Hindlimb muscle (tissue), 1 donor: ENCODE data around the gene CYP46A1. TPM values are rescaled to one million over a fixed set of nuclear protein-coding genes. Genes with fewer than 3 reads are reported as not detected.

Experiments
- DNase-seq: peaks from one replicate; pipeline ENCODE4 v3.0.0-alpha.2; 2013
- polyA plus RNA-seq: library from polyadenylated mRNA; unstranded; fragments of 120-200 nt; gene quantifications from one replicate; pipeline ENCODE4 v1.2.1, GENCODE V29; 2013; ENCODE audit not compliant: insufficient read length

CYP46A1 gene
- polyA plus RNA-seq, 1 donor, result 4.8 TPM

DNA sequence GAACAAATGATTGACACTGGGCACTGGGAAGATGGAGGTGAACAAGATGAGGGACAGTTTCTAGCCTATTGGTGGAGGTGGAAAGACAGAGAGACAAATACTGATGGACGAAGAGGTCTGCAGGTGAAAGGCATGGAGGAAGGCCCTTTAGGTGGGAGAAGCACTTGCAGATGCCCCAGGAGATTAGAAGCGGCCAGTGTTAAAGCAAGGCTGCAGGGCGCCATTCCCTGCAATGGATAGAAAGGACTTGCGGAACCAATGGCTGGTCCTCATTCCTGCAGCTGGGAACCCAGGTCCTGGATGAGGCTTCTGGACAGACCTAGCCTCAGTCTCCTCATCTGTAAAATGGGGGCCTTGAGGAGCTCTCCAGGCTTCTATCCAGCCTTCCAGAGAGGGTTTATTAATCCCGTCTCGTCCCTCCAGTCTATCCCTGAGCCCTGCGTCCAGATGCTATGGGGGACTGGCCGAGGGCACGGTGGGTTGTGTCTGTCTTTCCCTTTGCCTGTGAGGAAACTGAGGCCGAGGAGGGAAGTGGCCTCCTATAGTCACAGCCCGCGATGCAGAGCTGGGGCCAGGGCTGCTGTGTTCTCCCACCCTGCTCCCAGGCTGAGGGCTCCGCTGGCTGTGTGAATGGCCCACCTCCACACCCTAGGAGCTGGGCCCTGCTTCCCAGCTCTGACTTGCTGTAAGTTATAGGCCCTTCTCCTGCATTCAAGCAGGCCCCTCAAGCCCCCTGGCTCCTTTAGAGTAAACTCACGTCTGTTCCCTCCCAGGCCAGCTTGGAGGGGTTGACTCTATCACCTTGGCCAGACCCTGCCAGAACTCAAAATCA is 33.0 kb downstream of the CYP46A1 start:
- no peak for DNase-seq

- DNase-seq, result no peak
Observed at GRCh38 chr14:99717682-99718013, 33.5 kb downstream of the CYP46A1 start.

- DNase-seq, result no peak
Observed at GRCh38 chr14:99718031-99718810, 34.1 kb downstream of the CYP46A1 start.

- DNase-seq, result no peak
Observed at GRCh38 chr14:99718811-99719192, 34.7 kb downstream of the CYP46A1 start.

- DNase-seq, result no peak
Observed at GRCh38 chr14:99720941-99721791, 37.1 kb downstream of the CYP46A1 start.

DNA sequence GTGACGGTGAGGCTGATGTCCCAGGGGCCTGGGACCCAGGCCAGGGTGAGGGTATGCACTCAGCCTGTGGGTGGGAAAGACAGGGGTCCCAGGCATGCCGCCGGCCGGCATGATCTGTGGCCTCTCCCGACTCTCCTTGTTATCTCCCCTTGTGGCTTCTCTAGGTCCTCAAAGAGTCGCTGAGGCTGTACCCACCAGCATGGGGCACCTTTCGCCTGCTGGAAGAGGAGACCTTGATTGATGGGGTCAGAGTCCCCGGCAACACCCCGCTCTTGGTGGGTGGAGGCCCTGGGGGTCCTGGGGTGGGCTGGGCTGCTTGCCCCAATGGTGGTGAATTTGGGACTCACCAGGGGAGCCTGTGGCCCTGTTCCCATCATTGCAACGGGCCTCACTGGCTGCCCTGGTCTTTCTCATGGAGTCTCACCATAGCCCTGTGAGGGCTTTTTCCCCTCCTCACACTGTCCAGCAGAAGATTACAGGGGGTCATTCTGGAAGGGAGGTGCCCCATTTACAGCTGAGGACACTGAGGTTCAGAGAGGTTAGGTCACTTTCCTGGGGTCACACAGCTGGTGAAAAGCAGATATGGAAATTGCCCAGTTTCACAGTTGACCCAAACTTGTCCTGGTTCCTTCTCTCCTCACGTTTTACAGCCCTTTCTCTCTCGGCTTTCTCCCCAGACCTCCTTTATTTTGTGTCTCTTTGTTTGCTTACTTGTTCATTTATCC is 37.9 kb downstream of the CYP46A1 start:
- no peak for DNase-seq

DNA sequence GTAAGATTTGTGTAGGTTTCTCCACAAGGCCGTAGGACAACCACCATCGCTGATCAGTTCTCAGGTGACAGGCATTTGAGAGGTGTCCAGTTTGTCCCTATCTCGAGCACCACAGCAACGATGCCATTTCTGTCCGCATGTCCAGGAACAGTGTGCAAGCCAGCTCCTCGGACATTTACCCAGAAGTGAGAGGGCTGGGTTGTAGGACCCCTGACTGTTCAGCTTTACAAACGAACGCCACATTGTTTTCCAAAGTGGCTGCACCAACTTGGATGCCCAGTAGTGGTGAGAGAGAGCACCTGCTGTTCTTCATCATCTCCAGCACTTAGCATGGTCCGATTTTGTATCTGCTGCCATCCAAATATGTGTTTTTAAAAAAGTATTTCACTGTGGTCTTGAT is 38.6 kb downstream of the CYP46A1 start:
- DNase-seq, result no peak

- no peak for DNase-seq
Observed at GRCh38 chr14:99724196-99724891, 40.2 kb downstream of the CYP46A1 start.

DNA sequence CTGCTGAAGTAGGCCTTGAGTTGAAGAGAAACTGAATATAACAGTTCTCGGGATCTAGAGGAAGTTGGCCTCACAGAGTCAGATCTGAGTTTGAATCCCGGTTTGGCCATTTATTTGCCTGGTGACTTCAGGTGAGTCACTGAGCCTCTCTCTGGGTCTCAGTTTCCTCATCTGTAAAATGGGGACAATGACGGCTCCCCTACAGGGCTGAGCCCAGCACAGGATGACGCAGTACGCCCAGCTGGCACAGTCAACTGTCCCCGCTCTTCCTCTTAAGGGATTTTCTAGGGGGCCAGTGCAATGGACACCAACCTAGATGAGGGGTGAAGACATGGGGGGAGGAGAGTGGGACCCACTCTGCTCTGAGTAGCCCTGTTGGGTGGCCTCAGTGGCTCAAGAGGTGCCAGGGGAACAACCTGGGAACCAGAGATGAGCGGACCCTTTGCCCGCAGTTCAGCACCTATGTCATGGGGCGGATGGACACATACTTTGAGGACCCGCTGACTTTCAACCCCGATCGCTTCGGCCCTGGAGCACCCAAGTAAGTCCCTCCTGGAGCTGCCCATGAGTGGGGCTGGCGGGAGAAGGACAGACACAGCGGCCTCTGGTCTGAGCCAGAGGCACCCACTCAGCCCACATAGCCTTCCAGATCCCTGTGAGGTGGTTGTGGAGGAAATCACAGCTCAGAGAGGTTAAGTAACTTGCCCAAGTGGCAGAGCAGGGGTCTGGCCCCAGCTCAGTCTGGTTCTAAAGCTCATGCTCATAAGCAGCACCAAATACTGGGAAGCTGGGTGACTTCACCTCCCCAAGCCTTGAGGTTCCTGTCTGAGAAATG is 41.1 kb downstream of the CYP46A1 start:
- DNase-seq, result no peak

- DNase-seq, result no peak
Observed at GRCh38 chr14:99725774-99726537, 41.9 kb downstream of the CYP46A1 start.

DNA sequence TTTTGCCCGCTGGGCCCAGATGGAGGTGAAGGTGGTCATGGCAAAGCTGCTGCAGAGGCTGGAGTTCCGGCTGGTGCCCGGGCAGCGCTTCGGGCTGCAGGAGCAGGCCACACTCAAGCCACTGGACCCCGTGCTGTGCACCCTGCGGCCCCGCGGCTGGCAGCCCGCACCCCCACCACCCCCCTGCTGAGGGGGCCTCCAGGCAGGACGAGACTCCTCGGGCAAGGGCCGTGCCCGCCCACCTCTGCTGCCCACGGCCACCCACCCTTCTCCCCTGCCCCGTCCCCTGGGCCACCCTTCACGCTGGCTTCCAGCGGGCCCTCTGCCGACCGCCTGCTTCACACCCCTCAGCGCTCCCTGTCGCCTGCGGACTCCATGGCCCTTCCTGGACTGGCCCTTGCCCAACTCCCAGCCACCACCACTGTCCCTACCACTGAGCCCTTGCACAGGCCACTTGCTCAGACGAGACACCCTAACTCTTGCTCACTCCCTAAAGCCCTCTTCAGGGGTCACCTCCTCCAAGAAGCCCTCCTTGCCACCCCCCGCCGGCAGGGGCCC is 42.5 kb downstream of the CYP46A1 start:
- DNase-seq, result no peak

DNA sequence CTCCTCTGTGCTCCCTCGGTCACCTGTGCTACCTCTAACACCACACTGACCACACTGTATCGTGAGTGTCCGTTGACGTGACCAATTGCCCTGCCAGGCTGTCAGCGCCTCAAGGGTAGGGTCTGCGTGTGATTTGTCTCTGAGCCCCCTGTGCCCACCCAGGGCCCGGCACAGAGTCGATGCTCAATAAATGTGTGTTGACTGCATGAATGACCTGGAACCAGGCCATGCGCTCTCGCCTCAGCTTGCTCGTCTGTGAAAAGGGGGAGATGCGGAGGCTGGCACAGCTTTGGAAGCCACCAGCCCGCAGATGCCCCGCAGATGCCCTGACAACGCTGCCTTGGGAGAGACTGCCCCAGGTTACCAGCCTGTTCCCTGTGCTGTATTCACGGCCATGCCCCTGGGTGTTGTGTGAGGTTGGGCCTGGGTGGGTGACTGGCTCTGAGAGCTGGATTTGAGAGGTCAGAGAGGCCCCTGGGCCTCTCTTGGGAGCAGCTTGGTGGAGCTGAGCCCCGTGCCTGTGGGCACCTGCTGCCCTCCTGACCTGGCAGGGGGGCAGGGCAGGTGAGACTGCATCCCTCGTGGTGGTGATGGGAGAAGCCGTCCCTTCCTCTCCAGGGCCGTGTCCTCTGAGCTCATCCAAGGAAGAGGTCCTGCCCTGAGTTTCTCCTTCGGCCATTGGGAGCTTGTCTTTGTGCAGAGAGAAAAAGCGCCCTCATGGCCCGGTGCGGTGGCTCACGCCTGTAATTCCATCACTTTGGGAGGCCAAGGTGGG is 43.2 kb downstream of the CYP46A1 start:
- DNase-seq, result no peak

- no peak for DNase-seq
Observed at GRCh38 chr14:99728231-99728920, 44.3 kb downstream of the CYP46A1 start.

DNA sequence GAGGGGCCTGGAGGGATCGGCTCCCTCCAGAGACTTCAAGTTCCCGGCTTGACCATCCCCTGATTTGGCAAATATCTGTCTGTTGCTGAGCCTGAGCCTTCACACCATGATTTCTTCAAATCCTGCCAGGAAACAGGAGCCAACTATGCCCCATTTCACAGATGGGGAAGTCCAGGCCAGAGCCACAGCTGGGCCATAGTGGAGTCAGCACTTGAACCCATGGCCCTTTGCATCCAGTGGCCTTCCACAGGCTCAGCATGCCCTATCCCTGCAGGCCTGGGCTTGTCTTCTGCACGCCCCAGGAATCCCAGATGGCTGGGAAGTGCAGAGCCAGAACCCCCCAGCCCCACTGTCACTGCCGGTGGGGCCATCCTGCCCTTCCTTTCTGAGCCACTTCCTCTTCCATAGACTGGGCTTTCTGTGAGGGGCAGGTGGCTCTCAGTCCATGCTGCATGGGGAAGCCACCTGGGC is 44.9 kb downstream of the CYP46A1 start:
- DNase-seq, result no peak

- peak; percentile 81 for DNase-seq
Observed at GRCh38 chr14:99729991-99730875, 46.1 kb downstream of the CYP46A1 start.

DNA sequence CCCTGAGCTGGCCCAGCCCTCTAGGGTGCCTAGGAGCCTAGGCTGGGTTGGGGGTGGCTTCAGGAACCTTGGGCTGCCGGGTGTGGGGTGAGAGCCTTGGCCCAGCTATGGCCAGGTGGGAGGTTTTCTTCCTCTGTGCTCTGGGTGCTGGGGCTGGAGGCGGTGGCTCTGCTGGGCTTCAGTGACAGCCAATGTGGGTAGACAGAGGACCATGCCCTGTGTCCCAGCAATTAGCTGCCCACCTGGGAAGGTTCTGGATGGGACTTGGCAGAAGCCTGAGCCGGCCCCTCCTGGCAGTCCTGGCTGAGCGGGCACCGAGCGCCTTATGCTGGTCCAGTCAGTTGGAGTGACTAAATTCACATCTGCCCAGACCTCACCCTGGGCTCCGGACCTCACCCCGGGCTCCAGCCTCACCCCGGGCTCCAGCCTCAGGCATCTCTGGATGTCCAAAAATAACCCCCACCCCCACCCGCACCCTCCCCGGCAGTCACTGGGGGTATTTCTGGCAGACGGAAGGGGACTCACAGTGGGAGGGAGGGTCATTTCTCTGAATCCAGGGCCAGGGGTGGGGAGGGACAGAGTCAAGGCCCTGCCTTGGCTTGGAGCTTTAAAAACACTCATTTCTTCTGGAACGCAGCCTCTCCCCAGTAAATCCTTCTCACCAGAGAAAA is 46.9 kb downstream of the CYP46A1 start:
- DNase-seq, result no peak
